Muscle layer of duodenum (tissue), 2 donors: ENCODE measurements around the gene YTHDF2.
"Not testable (repeated sequence)": the region's sequence is repeated elsewhere in the genome, so short reads cannot be mapped to it uniquely, and the experiment has no call there.

Experiments
- H3K27ac ChIP-seq: one replicate; pipeline ENCODE4 v1.7.0; 2013; ENCODE audit warnings: mild to moderate bottlenecking, low read length
- H3K27me3 ChIP-seq: one replicate; pipeline ENCODE4 v1.7.0; 2013; ENCODE audit warnings: low read depth, mild to moderate bottlenecking, control low read depth, low read length
- H3K36me3 ChIP-seq, 2 donors: one replicate each; pipeline ENCODE4 v1.7.0; 2013; ENCODE audit warnings: low read length in 2 of 2, control low read depth in 1 of 2, mild to moderate bottlenecking in 1 of 2; ENCODE audit not compliant: insufficient read depth in 2 of 2, control insufficient read depth in 1 of 2
- H3K4me1 ChIP-seq, 2 donors: one replicate each; pipeline ENCODE4 v1.7.0; 2013; ENCODE audit warnings: low read length in 2 of 2, mild to moderate bottlenecking in 2 of 2, control low read depth in 1 of 2, moderate library complexity in 1 of 2; ENCODE audit not compliant: insufficient read depth in 2 of 2, control insufficient read depth in 1 of 2
- H3K4me3 ChIP-seq, 2 donors: one replicate each; pipeline ENCODE4 v1.7.0; 2013; ENCODE audit warnings: low read length in 2 of 2, low read depth in 1 of 2, mild to moderate bottlenecking in 1 of 2
- H3K9me3 ChIP-seq, 2 donors: one replicate each; pipeline ENCODE4 v1.7.0; 2013; ENCODE audit warnings: low read length in 2 of 2, control low read depth in 1 of 2, mild to moderate bottlenecking in 1 of 2; ENCODE audit not compliant: control insufficient read depth in 1 of 2
- donor health status: healthy.

YTHDF2 gene

GRCh38 chr1:28761189-28761588, 24.4 kb downstream of the YTHDF2 start:
- no peaks in the 10 kb centered on the region for H3K9me3 ChIP-seq
- peaks cover 9 to 20% of the 10 kb centered on the region in 2 donors for H3K4me1 ChIP-seq
- H3K4me3 ChIP-seq: no peak overlapping the region
- H3K27ac ChIP-seq: no peak overlapping the region
- H3K36me3 ChIP-seq: peaks cover under 1 to 12% of the 10 kb centered on the region in 2 donors
- no peaks in the 10 kb centered on the region for H3K27me3 ChIP-seq

GRCh38 chr1:28766532-28767183, 29.9 kb downstream of the YTHDF2 start:
- no peaks in the 10 kb centered on the region for H3K9me3 ChIP-seq
- H3K27ac ChIP-seq: no peak overlapping the region
- H3K36me3 ChIP-seq: peaks cover 11 to 13% of the 10 kb centered on the region in 2 donors
- H3K27me3 ChIP-seq: no peaks in the 10 kb centered on the region
- no peak overlapping the region for H3K4me3 ChIP-seq
- peaks cover 0 to 3% of the 10 kb centered on the region in 2 donors for H3K4me1 ChIP-seq

GRCh38 chr1:28770601-28771165, 33.9 kb downstream of the YTHDF2 start:
- Histone ChIP-seq H3K27me3 (no peaks in the 10 kb centered on the region), H3K4me3 (no peak overlapping the region), H3K27ac (no peak overlapping the region), H3K9me3 (no peaks in the 10 kb centered on the region), H3K4me1 (peaks cover 0 to 5% of the 10 kb centered on the region in 2 donors), H3K36me3 (peaks cover 11 to 24% of the 10 kb centered on the region in 2 donors)

- H3K36me3 ChIP-seq: peaks cover 11 to 16% of the 10 kb centered on the region in 2 donors
Measured at GRCh38 chr1:28771921-28772320, 35.2 kb downstream of the YTHDF2 start.

GRCh38 chr1:28773105-28773504, 36.4 kb downstream of the YTHDF2 start:
- H3K27ac ChIP-seq: no peak overlapping the region
- H3K27me3 ChIP-seq: no peaks in the 10 kb centered on the region
- H3K4me1 ChIP-seq: peaks cover 0 to 5% of the 10 kb centered on the region in 2 donors
- H3K36me3 ChIP-seq: peaks cover 11 to 16% of the 10 kb centered on the region in 2 donors
- H3K9me3 ChIP-seq: no peaks in the 10 kb centered on the region
- no peak overlapping the region for H3K4me3 ChIP-seq

More at GRCh38 chr1:28771921-28772320, 35.2 kb downstream of the YTHDF2 start:
- not testable (repeated sequence) for H3K4me3 ChIP-seq, H3K27ac ChIP-seq, H3K27me3 ChIP-seq, H3K4me1 ChIP-seq, H3K9me3 ChIP-seq

GRCh38 chr1:28775121-28775942, 38.6 kb downstream of the YTHDF2 start:
- H3K4me1 ChIP-seq: peaks cover 0 to 5% of the 10 kb centered on the region in 2 donors
- H3K27ac ChIP-seq: peak overlapping the region; percentile 20
- no peaks in the 10 kb centered on the region for H3K27me3 ChIP-seq
- no peaks in the 10 kb centered on the region for H3K9me3 ChIP-seq
- H3K4me3 ChIP-seq: peak overlapping the region; percentile 58 to 66
- peaks cover 0 to 10% of the 10 kb centered on the region in 2 donors for H3K36me3 ChIP-seq

GRCh38 chr1:28776341-28776740, 39.6 kb downstream of the YTHDF2 start:
- Histone ChIP-seq H3K4me1 (peaks cover 0 to 5% of the 10 kb centered on the region in 2 donors), H3K36me3 (peaks cover 0 to 10% of the 10 kb centered on the region in 2 donors), H3K4me3 (no peak overlapping the region), H3K27ac (no peak overlapping the region), H3K27me3 (no peaks in the 10 kb centered on the region), H3K9me3 (no peaks in the 10 kb centered on the region)

GRCh38 chr1:28778021-28778420, 41.3 kb downstream of the YTHDF2 start:
- Histone ChIP-seq H3K4me3 (no peak overlapping the region), H3K27ac (no peak overlapping the region), H3K27me3 (no peaks in the 10 kb centered on the region), H3K9me3 (no peaks in the 10 kb centered on the region), H3K36me3 (peaks cover 0 to 3% of the 10 kb centered on the region in 2 donors), H3K4me1 (peaks cover 0 to 5% of the 10 kb centered on the region in 2 donors)

GRCh38 chr1:28779751-28780408, 43.1 kb downstream of the YTHDF2 start:
- Histone ChIP-seq H3K27ac (no peak overlapping the region), H3K27me3 (no peaks in the 10 kb centered on the region), H3K36me3 (no peaks in the 10 kb centered on the region), H3K9me3 (no peaks in the 10 kb centered on the region), H3K4me1 (peaks cover 0 to 5% of the 10 kb centered on the region in 2 donors), H3K4me3 (no peak overlapping the region)

GRCh38 chr1:28781305-28781704, 44.6 kb downstream of the YTHDF2 start:
- Histone ChIP-seq H3K4me1 (no peaks in the 10 kb centered on the region), H3K27ac (no peak overlapping the region), H3K36me3 (no peaks in the 10 kb centered on the region), H3K4me3 (no peak overlapping the region), H3K9me3 (no peaks in the 10 kb centered on the region), H3K27me3 (no peaks in the 10 kb centered on the region)

- no peaks in the 10 kb centered on the region for H3K36me3 ChIP-seq
- no peaks in the 10 kb centered on the region for H3K4me1 ChIP-seq
- H3K9me3 ChIP-seq: no peaks in the 10 kb centered on the region
- no peak overlapping the region for H3K4me3 ChIP-seq
- no peaks in the 10 kb centered on the region for H3K27me3 ChIP-seq
- no peak overlapping the region for H3K27ac ChIP-seq
Measured at GRCh38 chr1:28782011-28782410, 45.3 kb downstream of the YTHDF2 start.
